ENCODE data around the gene WBP2NL.

DNA sequence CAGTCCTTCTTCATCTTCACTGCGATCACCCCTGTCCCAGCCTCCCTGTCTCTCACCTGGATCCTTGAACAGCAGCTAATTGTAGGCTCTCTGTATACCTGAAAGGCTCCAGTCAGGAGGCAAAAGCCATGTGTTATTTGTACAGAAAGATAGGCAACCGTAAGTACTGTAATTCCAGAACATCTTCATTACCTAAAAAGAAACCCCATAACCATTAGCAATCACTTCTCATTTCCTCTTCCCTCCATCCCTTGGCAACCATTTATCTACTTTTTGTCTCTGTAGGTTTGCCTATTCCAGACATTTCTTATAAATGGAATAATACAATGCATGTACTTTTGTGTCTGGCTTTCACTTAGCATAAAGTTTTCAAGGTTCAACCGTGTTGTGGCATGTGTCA is 54.2 kb downstream of the WBP2NL start:
- TF ChIP-seq, protein P1, sequence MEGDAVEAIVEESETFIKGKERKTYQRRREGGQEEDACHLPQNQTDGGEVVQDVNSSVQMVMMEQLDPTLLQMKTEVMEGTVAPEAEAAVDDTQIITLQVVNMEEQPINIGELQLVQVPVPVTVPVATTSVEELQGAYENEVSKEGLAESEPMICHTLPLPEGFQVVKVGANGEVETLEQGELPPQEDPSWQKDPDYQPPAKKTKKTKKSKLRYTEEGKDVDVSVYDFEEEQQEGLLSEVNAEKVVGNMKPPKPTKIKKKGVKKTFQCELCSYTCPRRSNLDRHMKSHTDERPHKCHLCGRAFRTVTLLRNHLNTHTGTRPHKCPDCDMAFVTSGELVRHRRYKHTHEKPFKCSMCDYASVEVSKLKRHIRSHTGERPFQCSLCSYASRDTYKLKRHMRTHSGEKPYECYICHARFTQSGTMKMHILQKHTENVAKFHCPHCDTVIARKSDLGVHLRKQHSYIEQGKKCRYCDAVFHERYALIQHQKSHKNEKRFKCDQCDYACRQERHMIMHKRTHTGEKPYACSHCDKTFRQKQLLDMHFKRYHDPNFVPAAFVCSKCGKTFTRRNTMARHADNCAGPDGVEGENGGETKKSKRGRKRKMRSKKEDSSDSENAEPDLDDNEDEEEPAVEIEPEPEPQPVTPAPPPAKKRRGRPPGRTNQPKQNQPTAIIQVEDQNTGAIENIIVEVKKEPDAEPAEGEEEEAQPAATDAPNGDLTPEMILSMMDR (conservative IDR thresholded peaks at IDR 0.05): no peak
- TF ChIP-seq ZFX (IDR thresholded peaks at IDR 0.05): no peak
